GM19467 (cell line): ENCODE measurements around the gene TNRC6C.
"Not testable (repeated sequence)": the region's sequence is repeated elsewhere in the genome, so short reads cannot be mapped to it uniquely, and the experiment has no call there.

Experiments used
- ATAC-seq: cut with Tn5 transposase; IDR thresholded peaks from one replicate; pipeline ENCODE4 v1.9.1; 2021; ENCODE audit warnings: mild to moderate bottlenecking, moderate library complexity; ENCODE audit not compliant: unreplicated experiment

TNRC6C gene

GRCh38 chr17:78041386-78042179 lies 83.1 kb downstream of the TNRC6C start:
- ATAC-seq: no peak

GRCh38 chr17:78042542-78042941 lies 84.0 kb downstream of the TNRC6C start:
- no peak for ATAC-seq

GRCh38 chr17:78043031-78043430 lies 84.5 kb downstream of the TNRC6C start:
- no peak for ATAC-seq

GRCh38 chr17:78044280-78044835 lies 85.9 kb downstream of the TNRC6C start:
- ATAC-seq: no peak

GRCh38 chr17:78045316-78045715 lies 86.8 kb downstream of the TNRC6C start:
- ATAC-seq: no peak

- no peak for ATAC-seq
Observed at GRCh38 chr17:78046923-78047322, 88.4 kb downstream of the TNRC6C start.

- no peak for ATAC-seq
Observed at GRCh38 chr17:78048346-78049292, 90.1 kb downstream of the TNRC6C start.

- no peak for ATAC-seq
Observed at GRCh38 chr17:78049609-78050008, 91.1 kb downstream of the TNRC6C start.

GRCh38 chr17:78051186-78051972 lies 92.9 kb downstream of the TNRC6C start:
- ATAC-seq: no peak

GRCh38 chr17:78053777-78054468 lies 95.4 kb downstream of the TNRC6C start:
- ATAC-seq: no peak

- ATAC-seq: no peak
Observed at GRCh38 chr17:78057113-78057740, 98.7 kb downstream of the TNRC6C start.

GRCh38 chr17:78058001-78058400 lies 99.5 kb downstream of the TNRC6C start:
- ATAC-seq: no peak

- ATAC-seq: no peak
Observed at GRCh38 chr17:78058581-78058980, 100.1 kb downstream of the TNRC6C start.

- ATAC-seq: no peak
Observed at GRCh38 chr17:78062596-78062995, 104.1 kb downstream of the TNRC6C start.

GRCh38 chr17:78063489-78063888 lies 105.0 kb downstream of the TNRC6C start:
- ATAC-seq: no peak

GRCh38 chr17:78064708-78065107 lies 106.2 kb downstream of the TNRC6C start:
- ATAC-seq: no peak

GRCh38 chr17:78066976-78067375 lies 108.5 kb downstream of the TNRC6C start:
- not testable (repeated sequence) for ATAC-seq

GRCh38 chr17:78069695-78070094 lies 111.2 kb downstream of the TNRC6C start:
- ATAC-seq: no peak

- ATAC-seq: no peak
Observed at GRCh38 chr17:78072961-78073360, 114.5 kb downstream of the TNRC6C start.

GRCh38 chr17:78075011-78075410 lies 116.5 kb downstream of the TNRC6C start:
- no peak for ATAC-seq
